NCI-H2081 (cell line): ENCODE results near the gene KLHL40.
"Not testable (repeated sequence)": the region's sequence is repeated elsewhere in the genome, so short reads cannot be mapped to it uniquely, and the experiment has no call there.

Source experiments
- DNase-seq, 2 experiments: peaks; one replicate each; lab custom pipeline; 2025; lab: John Stamatoyannopoulos, UW

The KLHL40 gene

DNA sequence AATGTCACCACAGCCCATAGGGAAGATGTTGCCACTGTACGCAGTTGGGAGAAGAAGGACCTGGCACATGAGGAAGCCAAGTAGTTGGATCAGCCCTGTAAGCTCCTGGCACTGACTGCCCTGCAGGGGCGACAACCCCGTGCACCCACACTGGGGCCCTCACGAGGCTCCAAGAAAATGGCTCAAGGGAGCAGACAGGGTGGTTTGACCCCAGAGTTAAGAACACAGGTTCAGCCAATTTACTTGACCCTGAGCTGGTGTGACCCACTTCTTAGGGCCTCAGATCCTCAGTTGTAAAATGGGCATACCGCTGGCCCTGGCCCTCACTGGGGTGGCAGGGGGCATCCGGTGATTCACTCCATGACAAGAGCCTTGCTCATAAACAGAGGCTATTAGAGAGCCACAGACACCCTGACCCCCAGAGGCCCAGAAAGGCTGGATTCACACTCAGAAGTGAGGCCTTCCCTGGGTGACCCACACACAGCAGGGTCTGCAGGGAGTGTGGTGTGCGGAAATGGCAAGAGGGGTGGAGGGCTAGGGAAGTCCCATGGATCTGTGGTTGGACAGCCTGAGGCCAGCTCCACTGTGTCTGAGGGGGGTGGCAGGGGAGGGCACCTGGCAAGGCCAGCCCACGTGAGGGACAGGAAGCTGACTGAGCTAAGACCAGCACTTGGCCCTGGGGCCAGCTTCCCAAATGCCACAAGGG, 19.0 kb downstream of the KLHL40 start:
- DNase-seq, result no peak

DNA sequence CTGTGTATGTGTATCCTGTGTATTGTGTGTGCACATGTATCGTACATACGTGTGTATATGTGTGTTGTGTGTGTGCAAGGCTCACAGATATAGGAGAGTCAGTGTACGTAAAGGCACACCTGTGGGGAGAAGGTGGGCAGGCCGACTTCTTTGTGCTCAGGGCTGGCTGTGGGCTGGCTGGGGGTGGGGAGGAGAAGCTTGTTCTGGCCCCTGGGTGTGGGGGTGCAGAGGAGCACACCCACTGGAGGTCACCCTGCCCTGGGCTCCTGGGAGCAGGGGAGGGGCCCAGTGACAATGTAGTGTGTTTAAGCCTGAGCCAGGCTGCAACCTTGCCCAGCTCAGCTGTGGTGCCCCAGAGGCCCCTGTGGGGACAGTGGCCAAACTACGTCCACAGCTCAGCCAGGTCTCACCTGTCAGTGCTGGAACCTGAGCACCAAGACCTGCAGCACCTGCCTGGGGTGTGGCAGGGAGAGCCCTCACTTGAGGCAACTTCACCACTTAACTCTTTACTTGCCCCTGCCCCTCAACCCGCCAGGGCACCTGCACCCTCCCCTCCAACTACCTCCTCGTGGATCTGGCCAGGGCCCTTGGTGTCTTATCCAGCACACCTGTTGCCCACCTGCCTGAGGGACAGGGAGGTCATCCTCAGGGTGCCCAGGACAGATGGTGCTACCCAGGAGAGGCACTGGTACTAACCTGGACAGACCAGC, 19.9 kb downstream of the KLHL40 start:
- DNase-seq, result no peak

DNA sequence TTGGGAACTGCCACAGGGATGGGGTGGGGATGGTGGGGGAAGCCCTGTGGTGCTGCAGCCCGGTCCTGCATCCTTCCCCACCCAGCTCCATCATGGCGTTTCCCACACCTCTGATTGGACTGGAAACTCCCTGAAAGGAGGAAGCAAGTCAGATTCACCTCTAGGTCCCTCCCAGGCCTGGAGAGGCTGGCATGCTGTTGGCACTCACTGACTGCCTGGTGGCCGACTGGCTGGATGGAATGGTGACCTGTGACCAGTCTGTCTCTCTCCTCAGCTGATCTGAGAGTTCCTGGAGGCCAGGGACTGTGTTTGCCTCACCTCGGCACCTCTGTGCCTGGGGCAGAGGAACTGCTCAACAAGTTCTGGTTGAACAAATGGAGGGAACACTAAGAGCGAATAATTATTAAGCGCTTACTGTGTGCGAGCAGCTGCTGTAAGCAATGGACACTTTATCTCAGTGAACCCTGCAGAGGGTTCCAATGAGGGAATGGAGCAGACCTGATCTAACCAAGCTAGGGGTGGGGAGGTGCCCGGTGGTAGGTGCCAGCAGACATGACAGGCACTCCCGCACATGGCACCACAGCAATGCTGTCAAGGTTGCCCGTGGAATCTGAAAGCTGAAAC, 20.7 kb downstream of the KLHL40 start:
- no peak for DNase-seq

DNA sequence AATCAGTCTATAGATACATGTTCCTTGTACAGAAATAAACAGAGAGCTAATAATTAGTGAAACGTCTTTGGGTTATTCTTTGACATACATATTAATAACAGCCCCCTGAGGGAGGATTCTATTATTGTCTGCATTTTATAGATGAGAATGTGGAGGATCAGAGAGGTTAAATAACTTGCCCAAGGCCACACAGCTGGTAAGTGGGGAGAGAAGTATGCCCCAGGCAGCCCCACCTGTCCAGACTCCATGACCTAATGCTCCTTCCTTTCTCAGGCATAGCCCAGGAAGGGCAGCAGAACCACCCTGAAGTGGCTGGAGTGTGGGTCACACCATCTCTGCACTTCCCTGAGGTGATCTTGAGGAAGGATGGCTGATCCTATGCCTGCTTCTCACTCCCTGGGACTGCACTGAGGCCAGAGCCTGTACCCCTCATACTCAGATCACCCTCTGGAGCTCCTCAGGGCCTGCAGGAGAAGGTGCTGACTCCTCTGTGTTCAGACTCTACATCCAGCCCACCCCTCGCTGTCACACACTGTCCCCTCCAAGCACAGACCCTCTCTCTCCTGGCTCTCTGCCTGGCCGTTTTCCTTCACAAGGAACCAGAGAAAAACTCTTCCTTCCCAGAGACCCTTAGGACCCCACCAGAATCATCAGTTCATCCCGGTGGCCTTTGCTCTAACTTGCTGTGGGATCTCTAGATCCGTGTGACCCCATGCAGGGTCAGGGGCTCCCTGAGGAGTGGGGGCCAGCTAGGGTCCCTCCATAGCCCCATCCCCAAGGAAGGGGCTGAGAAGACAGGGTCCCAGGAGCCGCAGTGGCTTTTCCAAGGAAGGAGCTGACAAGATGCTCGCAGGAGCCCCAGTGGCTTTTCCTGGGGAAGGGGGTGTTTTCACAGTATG, 21.6 kb downstream of the KLHL40 start:
- DNase-seq, result no peak

DNA sequence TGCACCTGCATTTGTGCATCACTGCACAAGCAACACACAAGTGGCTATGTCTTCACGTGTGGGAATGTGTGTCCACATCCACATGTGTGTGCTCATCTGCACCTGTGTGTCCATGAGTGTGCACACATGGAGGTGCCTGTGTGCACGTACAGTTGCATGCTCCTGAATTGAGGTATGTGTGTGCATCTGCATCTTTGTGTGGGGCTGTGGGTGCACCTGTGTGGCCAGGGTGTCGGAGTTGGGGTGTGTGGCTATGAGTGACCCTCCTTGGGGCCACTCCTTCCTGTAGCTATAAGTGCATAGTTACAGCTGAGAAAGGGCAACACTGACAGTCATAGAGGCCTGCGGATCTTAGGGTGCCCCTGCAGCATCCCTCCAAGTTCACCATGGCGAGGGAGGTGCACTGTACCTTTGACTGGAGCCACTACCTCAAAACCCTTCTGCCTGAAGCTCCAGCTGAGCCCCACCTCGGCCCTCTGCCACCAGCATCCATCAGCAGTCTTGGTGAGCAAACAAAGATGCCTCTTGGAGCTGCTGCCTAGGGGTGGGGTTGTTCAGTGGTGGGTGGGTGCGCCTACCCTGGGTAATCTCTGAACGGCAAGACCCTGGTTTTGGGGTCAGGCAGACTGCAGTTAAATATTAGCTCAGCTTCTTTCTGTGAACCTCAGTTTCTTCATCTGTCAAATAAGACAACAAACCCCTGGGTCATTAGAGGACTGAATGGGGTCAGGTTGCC, 22.5 kb downstream of the KLHL40 start:
- no peak for DNase-seq

DNA sequence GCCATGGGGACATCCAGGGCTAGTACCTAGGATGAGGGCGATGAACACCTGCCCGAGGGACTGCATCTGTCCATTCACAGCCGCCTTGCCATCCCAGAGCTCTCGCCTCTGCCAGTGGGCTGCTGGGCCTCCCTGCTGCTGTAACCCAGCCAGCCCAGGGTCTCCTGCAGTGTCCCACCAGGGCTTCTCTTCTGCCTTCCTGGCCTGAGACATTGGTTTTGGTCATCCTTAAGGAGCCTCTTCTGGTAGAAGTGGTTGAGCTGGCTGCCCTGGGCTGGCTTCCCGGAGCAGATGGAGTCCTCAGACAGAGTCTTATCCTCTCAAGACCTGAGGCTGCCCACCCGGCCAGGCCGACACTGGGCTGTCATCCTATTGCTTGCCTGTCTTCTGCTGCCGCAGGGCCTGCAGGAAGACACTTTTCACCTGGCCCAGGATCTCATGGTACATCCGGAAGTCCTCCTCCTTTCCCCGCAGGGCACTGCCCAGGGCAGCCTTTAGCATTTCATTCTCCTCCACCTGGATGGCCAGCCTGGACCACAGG, 23.3 kb downstream of the KLHL40 start:
- DNase-seq, result no peak

DNA sequence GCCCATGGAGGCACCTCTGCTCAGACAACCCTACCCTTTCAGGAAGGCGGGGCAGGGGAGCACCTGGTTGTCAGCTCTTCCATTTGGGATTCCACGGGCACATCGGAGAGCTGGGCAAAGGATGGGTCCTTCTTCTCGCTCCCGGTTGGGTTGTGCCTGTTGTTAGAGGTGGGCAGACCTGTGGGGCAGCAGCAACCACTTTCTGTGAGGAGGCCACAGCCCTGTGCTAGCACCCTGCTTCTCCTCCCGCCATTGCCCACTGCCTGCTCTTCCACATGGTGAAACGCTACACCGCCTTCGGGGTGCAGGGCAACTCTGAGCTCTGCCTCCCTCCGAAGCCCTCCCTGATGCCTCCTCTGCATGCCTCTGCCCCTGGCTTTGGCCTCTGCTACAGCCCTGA, 24.3 kb downstream of the KLHL40 start:
- DNase-seq, result no peak

DNA sequence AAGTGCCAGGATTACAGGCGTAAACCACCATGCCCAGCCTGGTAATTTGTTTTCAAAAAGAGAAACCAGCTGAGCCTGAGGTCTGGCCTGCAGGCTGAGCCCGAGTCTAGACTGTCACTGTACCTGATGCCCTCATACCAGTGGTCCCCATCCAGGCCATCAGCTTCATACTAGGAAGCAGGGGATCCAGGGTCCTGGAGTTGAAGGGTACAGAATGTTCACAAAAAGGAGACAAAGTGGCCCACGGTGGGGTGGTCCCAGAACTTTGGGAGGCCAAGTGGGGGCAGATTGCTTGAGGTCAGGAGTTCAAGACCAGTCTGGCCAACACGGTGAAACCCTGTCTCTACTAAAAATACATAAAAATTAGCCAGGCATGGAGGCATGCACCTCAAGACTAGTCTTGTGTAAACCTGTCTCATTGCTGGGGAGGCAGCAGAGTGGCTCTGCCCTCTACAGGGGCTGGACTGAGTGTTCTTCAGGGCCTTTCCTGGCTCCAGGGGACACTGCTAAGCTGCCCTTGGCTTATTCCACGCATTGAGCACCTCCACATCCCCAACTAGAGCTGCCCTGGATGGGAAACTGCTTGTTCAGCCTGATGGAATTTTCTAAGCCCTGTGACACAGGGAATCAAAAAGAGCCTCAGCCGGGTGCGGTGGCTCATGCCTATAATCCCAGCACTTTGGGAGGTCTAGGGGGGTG, 25.1 kb downstream of the KLHL40 start:
- DNase-seq, result no peak

DNA sequence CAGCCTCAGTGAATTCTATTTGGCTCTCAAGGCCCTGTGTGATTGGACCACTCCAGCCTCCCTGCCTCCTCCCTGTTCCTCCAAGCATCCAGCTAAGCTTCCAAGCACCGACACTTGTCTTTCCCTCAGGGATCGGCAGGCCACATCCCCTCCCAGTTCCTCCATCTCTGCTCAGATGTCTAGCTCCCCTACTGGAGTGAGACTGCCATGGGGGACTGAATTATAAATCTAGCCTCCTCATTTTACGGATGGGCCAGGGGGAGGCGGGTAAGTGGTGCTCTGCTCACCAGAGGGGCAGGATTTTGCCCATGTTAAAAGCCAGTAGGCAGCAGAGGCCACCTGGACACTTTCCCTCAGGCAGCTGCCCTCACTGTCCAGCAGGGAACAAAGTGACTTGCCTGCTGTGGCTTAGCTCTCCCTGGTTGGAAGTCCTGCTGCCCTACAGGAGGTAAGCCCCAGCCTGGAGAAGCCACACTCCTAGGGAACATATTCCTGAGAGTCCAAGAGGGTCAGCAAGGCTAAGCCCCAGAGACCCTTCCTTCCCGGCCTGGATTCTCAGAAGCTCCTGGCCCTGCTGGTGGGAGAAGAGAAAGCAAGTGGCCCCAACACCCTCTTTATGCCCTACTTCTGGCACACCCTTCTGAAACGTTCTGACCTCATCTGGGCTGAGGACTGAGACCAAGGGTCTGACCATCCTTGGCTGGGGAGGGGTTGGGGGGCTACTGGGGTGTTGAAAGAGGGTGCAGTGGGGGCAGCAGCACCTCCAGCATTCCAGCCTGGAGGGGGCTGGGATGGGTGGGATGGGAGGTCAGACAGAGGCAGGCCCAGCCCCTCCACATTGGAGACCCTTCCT, 26.4 kb downstream of the KLHL40 start:
- DNase-seq, result no peak

DNA sequence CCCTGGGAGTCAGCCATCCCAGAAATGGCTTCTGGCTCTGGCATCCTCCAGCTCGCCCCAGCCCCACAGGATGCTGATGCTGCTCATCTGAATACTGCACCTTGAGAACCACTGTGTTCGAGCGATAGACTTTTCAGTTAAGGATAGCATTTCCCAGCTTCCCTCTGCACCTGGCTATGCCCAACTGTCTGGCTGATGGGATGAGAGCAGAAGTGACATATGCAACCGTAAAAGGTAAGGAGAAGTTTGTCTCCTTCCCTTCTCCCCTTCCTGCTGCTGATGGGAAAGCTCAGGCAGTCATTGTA, 27.0 kb downstream of the KLHL40 start:
- DNase-seq, result no peak

DNA sequence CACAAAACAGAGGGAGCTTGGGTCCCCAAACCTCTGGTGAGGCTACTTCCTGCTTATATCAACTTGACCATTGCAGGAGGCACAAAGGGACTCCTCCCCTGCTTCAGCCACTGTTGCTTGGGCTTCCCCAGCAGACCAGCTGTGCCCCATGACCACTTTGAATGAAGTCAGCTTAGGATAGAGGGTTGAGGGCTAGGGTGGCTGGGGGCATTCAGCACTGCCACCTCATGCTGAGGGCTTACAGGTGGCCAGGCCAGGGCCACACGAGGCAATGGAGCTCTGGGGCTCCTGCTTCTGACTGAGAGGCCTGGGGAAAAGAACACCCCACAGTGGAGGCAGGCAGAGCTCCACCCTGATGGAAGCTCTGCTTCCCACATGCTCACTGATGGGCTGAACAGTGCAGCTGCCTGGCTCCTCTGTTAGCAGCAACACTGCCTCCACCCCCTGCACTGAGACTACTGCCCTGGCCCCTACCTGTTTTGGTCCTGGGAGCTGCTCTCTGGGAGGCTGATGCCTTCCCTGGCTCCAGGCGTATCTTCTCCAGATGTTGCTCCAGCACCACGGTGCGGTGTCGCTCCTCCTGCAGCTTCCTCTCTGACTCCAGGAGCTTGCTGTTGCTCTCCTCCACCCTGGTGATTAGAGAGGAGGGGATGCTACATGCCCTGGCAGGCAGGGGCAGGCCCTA, 27.5 kb downstream of the KLHL40 start:
- DNase-seq, result no peak

DNA sequence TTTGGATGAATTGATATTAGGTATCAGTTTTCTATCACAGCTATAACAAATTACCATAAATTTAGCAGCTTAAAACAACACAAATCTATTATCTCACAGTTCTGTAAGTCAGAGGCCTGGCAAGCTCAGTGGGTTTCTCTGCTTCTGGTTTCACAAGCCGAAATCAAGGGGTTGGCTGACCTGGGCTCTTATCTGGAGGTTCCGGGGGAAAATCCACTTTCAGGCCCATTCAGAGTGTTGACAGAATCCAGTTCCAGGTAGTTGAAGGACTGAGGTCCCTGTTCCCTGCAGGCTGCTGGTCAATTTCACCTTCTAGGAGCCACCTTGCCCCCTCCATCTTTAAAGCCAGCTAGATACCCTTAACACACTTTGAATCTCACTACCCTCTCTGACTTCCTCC, 28.4 kb downstream of the KLHL40 start:
- no peak for DNase-seq

DNA sequence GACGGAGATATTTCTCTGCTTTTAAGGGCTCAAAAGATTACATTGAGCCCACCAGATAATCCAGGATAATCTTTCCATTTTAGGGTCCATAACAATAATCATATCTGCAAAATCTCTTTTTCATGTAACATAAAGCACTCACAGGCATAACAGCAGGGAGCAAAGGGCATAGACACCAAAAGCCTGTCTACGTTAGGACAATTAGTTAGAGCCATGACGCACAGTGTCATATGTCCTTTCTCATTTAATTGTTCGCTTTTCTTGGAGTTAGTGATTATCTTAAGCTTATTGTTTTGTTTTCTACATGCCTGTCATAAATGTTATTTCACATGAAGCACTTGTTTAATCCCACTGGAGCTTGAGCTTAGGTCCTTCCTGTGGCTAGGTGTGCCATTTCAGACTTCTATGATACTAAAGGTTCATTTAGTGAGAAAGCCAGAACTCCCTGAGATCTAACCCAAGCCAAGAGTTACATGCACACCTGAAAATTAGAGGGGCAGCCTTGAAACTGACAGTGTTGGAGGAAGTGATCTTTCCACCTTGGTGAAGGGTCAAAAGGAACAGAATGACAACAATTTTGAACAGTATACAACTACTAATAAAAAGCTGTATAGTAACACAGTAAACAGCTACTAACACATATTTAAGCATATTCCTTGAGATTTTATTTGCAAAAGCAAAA, 29.0 kb downstream of the KLHL40 start:
- DNase-seq, result no peak

DNA sequence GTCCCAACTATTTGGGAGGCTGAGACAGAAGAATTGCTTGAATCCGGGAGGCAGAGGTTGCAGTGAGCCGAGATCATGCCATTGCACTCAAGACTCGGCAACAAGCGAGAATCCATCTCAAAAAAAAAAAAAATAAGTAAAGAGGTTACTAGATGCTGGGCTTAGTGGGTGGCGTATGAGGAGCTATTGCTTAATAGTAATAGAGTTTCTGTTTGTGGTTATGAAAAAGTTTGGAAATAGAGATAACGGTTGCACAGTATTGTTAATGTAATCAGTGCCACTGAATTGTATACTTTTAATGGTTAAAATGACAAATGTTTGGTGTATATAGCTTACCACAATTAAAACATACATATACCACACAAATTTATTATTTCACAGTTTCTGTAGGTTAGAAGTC, 32.0 kb downstream of the KLHL40 start:
- no peak for DNase-seq

DNA sequence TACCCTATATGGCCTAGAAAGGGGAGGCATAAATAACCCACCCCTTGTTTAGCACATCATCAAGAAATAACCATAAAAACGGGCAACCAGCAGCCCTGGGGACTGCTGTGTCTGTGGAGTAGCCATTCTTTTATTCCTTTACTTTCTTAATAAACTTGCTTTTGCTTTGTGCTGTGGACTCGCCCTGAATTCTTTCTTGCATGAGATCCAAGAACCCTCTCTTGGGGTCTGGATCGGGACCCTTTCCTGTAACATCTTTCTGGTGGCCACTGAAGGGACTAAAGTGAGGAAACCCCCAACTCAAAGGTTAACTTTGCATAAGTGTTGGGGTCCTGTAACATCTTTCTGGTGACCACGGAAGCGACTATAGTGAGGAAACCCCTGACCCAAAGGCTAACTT, 33.0 kb downstream of the KLHL40 start:
- DNase-seq, result no peak

DNA sequence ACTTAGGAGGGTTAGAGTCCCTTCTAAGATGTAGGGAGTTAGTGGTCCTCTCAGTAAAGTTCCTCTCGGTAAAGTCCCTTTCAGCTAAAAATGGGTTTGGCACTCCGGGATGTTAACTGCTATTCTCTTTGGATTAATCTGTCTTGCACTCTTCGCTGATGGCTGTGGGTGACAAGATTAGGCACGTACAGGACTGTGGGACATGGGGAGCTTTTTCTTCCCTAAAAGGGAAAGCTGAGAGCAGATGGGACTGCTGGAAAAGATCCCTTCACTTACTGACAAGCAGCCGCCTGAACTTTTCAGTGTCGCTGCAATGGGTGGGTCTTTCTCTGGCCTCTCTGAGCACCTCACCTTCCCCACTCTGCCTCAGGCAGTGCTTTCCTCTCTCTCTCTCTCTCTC, 33.7 kb downstream of the KLHL40 start:
- DNase-seq, result no peak

DNA sequence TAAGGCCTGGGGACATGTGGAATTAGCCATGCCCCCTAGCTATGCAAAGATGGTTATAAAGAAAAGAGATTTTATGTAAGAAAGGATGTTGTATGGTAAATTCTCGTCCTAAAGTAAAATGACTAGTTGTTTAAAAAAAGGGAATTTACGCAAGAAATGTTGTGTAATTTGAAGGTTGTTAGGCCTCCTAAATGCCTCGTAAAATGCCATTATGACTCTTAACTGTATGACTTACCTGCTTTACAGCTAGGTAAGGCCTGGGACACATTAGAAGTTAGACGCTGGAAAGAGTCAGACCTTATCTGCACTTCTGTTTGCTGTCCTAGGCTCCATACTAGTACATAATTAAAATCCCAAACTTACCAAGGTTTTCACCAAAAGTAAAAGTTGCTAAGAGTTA, 34.8 kb downstream of the KLHL40 start:
- DNase-seq, result no peak

DNA sequence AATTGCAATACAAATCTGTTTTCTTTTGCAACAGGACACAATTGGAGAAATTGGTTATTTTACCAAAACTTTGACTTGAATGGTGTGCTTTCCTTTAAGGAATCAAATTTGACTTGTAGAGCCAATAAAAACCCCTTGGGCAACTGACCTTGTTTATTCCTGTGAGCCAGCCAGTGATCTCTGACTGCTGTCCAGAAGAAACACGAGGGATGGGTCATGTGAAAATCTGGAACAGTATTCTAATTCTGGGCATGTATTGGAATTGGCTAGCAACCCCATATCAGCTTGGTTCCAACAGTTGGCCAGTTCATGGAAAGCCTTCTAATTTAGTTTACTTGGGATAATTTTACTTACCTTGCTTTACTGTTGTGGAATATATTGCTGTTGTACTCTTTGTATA, 36.4 kb downstream of the KLHL40 start:
- no peak for DNase-seq

DNA sequence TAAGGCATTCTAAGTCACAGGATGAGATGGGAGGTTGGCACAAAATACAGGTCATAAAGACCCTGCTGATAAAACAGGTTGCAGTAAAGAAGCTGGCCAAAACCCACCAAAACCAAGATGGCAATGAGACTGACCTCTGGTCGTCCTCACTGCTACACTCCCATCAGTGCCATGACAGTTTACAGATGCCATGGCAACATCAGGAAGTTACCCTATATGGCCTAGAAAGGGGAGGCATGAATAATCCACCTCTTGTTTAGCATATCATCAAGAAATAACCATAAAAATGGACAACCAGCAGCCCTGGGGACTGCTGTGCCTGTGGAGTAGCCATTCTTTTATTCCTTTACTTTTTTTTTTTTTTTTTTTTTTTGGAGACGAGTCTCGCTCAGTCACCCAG, 37.1 kb downstream of the KLHL40 start:
- DNase-seq, result not testable (repeated sequence)
